Sciatic nerve (tissue), 2 donors: ENCODE results near the gene KCNN4. TPM values are rescaled to one million over a fixed set of nuclear protein-coding genes. Genes with fewer than 3 reads are reported as not detected.

Source experiments
- ATAC-seq: fragments of 200-7000 bp; cut with Tn5 transposase; one replicate; pipeline ENCODE4 v1.9.1; 2020; ENCODE audit warnings: mild to moderate bottlenecking, moderate library complexity
- DNase-seq: peaks from one replicate; pipeline ENCODE4 v3.0.0-alpha.2; 2020; ENCODE audit warnings: low spot score
- intact Hi-C: fragments of 100-400 bp; cut with DNase I; formaldehyde crosslinking; loops from one replicate; pipeline ENCODE4 v1.14.2; 2022
- total RNA-seq: library from RNA; stranded (reverse); fragmentation: NEBNext Ultra II Directional; extraction: Animal tissue kit (Norgen Biotek cat#: 25700); gene quantifications from one replicate; pipeline ENCODE4 v1.2.1, GENCODE V29; 2021
- donor health status: DM: no; HTN: no; CAD: no.
- donor health status: DM: no; HTN: no; CAD: no.

KCNN4 gene
- total RNA-seq, 1 donor from 2014 or later, result 3.0 TPM

DNA sequence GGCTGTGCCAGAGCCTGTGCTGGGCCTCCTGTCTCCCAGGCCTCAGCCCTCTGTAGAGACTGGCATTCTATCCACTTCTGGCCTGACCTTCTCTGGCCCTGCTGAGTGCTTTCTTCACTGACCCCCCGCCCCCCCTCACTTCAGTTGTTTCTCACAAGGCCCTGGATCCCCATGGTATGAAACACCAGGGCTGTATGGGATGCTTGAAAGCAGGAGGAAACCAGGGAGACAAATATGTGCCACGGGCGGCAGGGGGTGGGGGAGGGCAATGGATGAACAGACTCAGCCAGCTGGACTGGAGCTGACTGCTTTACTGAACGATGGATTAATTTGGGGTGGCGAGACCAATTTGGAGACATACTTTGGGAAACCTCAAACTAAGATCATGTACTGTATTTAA lies 50.9 kb downstream of the KCNN4 start:
- DNase-seq, result no peak
- intact Hi-C loops, result loop anchor here (5.0 kb wide), 1 partner anchor 1738 kb away; the partner anchor contains the start of gene ATP1A3
- ATAC-seq, result no peak

DNA sequence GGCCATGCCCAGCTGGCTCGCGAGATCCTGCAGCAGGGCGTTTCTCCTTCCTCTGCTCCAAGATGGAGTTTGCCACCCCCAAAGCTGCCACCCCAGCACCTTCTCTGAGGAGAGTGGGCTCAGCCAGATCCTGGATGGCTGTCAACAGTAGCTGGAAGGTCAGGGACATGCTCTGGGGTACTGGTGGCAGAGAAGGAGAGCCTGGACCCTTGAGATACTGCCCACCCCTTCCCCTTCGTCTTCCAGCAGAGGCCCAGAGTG lies 53.2 kb downstream of the KCNN4 start:
- intact Hi-C loops, result loop anchor here (5.0 kb wide), 1 partner anchor 1735 kb away; the partner anchor contains the start of gene ATP1A3
- ATAC-seq (no peak), DNase-seq (no peak)

DNA sequence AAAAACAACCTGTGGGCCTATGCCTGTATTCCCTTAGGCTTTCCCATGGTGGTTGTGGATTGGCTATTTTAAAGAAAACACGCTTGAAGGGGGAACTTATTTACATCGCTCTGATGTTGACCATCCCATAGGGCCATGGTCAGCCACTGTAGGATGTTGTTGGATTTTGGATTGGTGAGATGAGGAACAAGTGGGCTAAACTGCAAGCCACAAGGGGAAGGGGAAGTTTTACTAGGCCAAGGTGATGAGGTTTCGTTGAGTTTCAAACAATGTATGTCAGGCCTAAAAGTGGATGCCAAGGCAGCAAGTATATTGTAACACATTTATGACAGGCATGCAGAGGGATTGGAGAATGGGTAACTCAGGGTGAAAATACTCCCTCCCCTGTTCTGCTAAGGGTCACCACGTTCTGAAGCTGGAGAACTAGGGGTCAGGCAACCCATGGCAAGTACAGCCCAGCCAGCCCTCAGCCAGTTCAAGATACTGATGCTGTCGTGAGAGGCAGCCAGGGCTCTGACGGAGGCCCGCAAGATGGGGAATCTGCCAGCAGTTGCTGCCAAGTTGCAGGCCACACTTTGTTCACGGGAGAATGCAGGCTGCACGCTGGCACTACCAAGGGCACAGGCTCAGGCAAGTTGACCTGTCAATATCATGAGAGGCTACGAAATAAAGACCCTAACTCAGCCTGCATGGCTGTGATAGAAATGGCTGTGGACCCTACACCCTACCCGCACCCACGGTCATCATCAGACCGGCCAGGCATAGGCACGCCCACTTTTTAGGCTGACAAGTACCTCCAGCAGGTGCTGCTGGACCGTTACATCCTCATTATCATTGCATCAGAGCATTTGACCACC lies 53.8 kb downstream of the KCNN4 start:
- ATAC-seq (no peak), DNase-seq (no peak)
- intact Hi-C loops, result loop anchor here (5.0 kb wide), 1 partner anchor 1735 kb away; the partner anchor contains the start of gene ATP1A3

DNA sequence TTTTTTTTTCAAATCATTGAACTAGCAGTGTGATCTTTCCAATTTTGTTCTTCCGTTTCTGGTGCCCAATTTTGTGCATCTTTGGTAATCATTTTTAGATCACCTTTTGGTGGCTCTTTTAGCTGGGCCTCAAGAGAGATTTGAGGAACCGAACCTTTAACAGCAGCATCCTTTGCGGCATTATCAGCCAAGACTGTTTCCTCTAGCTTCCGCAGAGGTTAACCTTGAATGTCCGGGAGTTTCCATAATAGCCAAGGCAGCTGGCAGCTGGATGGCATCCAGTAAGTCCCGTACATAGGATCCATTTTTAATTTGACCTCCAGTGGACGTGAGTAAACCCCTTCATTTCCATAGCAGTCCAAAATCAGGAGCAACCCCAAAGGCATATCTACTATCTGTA lies 55.3 kb downstream of the KCNN4 start:
- DNase-seq (no peak), ATAC-seq (no peak)
- intact Hi-C loops, result loop anchor here (5.0 kb wide), 1 partner anchor 1733 kb away; the partner anchor contains the start of gene ATP1A3

DNA sequence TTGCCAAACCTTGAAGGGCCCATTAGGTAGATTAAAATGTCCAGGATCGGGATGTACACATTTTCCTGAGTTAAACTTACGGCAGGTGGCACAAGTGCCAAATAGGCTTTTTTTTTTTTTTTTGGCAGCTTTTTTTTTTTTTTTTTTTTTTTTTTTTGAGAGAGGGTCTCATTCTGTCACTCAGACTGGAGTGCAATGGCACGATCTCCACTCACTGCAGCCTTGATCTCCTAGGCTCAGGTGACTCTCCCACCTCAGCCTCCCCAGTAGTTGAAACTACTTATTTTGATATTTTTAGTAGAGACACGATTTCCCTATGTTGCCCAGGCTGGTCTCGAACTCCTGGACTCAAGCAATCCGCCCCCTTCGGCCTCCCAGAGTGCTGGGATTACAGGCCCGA lies 55.9 kb downstream of the KCNN4 start:
- intact Hi-C loops, result loop anchor here (5.0 kb wide), 1 partner anchor 1733 kb away; the partner anchor contains the start of gene ATP1A3
- no peak for DNase-seq
- no peak for ATAC-seq

DNA sequence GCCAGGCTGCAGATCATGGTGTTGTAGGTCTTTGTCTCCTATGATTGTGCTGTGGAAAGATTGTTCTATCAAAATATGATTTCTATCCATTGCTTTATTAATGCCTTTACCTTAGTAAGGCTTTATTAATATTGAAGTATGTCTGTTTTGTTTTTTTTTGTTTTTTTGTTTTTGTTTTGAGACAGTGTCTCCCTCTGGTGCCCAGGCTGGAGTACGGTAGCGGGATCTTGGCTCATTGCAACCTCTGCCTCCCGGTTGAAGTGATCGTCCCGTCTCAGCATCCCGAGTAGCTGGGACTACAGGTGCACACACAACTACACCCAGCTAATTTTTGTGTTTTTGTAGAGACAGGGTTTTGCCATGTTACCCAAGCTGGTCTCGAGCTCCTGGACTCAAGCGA lies 57.2 kb downstream of the KCNN4 start:
- intact Hi-C loops, result no loop called here
- DNase-seq, result no peak
- ATAC-seq, result no peak

DNA sequence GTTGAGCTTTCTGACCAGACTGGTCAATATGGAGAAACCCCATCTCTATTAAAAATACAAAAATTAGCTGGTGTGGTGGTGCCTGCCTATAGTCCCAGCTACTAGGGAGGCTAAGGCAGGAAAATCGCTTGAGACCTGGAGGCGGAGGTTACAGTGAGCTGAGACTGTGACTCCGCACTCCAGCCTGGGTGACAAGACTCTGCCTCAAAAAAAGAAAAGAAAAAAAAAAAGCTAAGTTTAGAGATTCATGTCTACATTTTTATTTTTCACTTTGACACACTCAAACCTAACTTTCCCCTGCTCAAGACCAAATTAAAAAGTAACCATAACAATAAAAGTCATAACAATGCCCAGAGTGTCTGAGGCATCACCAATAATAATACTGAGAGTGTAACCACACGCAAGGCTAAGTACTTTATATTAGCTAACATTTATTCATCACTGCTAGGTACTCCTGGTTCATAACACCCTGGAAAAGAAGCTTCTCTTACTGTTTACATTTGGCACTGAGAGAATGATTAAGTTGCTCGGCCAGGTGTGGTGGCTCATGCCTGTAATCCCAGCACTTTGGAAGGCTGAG lies 59.2 kb downstream of the KCNN4 start:
- intact Hi-C loops, result no loop called here
- no peak for DNase-seq
- ATAC-seq, result no peak

DNA sequence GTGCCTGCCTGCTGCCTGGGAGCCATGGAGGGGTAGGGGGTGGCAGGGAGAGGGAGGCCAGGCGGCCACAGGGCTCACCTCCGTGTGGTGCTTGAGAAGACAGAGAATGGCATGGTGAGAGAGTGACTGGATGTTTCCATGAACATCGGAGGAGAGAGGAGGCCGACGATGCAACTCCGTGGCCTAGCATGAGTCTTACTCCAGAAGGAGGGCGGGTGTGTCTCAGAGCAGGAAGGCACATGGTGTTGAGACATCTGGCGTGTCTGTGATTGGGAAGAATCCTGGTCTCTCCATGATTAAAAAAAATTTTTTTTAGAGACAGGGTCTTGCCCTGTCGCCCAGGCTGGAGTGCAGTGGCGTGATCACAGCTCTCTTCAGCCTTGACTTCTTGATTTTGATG lies 59.8 kb downstream of the KCNN4 start:
- DNase-seq, result no peak
- intact Hi-C loops, result no loop called here
- no peak for ATAC-seq

DNA sequence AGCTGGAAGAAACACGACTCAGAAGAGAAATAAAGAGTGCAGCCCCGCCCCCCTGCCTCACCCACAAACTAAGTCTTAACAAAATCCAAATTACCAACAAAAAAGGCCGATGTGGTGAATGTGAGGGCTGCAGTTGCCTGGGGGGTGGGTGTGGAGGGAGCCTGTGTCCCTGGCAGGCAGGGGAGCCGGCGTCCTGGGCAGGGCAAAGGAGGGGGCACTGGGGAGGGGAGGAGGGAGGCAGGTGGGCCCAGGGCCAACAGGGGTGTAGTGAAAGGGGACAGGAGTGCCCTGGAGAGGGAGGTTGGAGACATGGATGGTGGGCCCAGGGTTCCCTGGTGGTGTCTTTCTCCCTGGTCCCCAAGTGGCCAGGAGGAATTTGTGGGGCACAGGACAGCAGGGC lies 60.9 kb downstream of the KCNN4 start:
- DNase-seq, result no peak
- intact Hi-C loops, result no loop called here
- ATAC-seq, result no peak

DNA sequence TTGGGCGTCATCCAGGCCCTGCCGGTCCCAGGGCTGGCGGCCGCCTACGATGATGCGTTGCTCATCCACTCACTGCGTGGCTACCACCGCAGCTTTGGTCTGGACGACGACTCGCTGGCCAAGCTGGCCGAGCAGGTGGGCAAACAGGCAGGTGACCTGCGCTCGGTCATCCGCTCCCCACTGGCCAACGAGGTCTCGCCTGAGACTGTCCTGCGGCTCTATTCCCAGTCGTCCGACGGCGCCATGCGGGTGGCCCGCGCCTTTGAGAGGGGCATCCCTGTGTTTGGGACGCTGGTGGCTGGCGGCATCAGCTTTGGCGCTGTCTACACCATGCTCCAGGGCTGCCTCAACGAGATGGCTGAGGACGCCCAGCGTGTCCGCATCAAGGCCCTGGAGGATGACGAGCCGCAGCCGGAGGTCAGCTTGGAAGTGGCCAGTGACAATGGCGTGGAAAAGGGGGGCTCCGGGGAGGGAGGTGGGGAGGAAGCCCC lies 61.4 kb downstream of the KCNN4 start:
- ATAC-seq (no peak), DNase-seq (no peak)
- intact Hi-C loops, result no loop called here

DNA sequence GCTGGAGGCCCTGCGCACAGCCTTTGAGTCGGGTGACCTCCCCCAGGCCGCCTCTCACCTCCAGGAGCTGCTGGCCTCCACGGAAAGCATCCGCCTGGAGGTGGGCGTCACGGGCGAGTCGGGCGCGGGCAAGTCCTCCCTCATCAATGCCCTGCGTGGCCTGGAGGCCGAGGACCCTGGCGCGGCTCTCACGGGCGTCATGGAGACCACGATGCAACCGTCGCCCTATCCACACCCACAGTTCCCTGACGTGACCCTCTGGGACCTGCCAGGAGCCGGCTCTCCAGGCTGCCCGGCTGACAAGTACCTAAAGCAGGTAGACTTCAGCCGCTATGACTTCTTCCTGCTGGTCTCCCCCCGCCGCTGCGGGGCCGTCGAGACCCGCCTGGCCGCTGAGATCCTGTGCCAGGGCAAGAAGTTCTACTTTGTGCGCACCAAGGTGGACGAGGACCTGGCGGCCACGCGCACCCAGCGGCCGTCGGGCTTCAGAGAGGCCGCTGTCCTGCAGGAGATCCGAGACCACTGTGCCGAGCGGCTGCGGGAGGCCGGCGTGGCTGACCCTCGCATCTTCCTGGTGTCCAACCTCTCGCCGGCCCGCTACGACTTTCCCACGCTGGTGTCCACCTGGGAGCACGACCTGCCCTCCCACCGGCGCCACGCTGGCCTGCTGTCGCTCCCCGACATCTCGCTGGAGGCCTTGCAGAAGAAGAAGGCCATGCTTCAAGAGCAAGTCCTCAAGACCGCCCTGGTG lies 62.0 kb downstream of the KCNN4 start:
- intact Hi-C loops, result no loop called here
- DNase-seq, result no peak
- no peak for ATAC-seq

Other genes starting within 250 kb of the KCNN4 start
- gene ZNF575, start 247.8 kb downstream of the KCNN4 start, total RNA-seq, result 5.3 TPM
- gene XRCC1, start 205.4 kb downstream of the KCNN4 start, total RNA-seq, result 24.8 TPM
- 8.0 TPM for gene PINLYP, start 205.2 kb downstream of the KCNN4 start, total RNA-seq
- 22.2 TPM for gene IRGQ, start 184.8 kb downstream of the KCNN4 start, total RNA-seq
- gene ZNF576, start 184.4 kb downstream of the KCNN4 start, total RNA-seq, result 14.3 TPM
- gene SRRM5, start 168.9 kb downstream of the KCNN4 start, total RNA-seq, result 0.58 TPM
- 39.1 TPM for gene ZNF428, start 161.3 kb downstream of the KCNN4 start, total RNA-seq
- gene CADM4, start 141.1 kb downstream of the KCNN4 start, total RNA-seq, result 175 TPM
- gene PLAUR, start 110.8 kb downstream of the KCNN4 start, total RNA-seq, result 36.9 TPM
- gene IRGC, start 64.9 kb downstream of the KCNN4 start, total RNA-seq, result not detected
- gene SMG9, start 26.0 kb downstream of the KCNN4 start, total RNA-seq, result 41.1 TPM
- gene LYPD5, start 21.5 kb upstream of the KCNN4 start, total RNA-seq, result 1.4 TPM
- gene ZNF283, start 46.3 kb upstream of the KCNN4 start, total RNA-seq, result 17.4 TPM
- 5.9 TPM for gene ZNF404, start 103.0 kb upstream of the KCNN4 start, total RNA-seq
- gene ZNF45, start 154.3 kb upstream of the KCNN4 start, total RNA-seq, result 16.3 TPM
- 12.2 TPM for gene ZNF221, start 170.3 kb upstream of the KCNN4 start, total RNA-seq
- gene ZNF155, start 203.2 kb upstream of the KCNN4 start, total RNA-seq, result 9.4 TPM
- 7.2 TPM for gene ZNF230, start 222.0 kb upstream of the KCNN4 start, total RNA-seq
- 3.1 TPM for gene ZNF222, start 244.4 kb upstream of the KCNN4 start, total RNA-seq